Gastroesophageal sphincter (tissue), 4 donors: ENCODE data around the gene ACTL8. TPM values are rescaled to one million over a fixed set of nuclear protein-coding genes. Genes with fewer than 3 reads are reported as not detected.

ENCODE experiments used
- ATAC-seq: fragments of 150-250 bp; one replicate; pipeline ENCODE4 v1.9.1; 2016; ENCODE audit warnings: mild to moderate bottlenecking, moderate library complexity
- H3K27ac ChIP-seq, 4 donors: fragments of 200-600 bp; sonication (generic) in 3 of 4; 1 replicate in 3 of 4; 2 replicates in 1 of 4; pipeline ENCODE4 v1.5.1; 2016 to 2019
- H3K27me3 ChIP-seq: fragments of 200-600 bp; sonication (generic); one replicate; pipeline ENCODE4 v1.5.1; 2019
- H3K36me3 ChIP-seq, 2 donors: fragments of 200-600 bp; sonication (generic); one replicate each; pipeline ENCODE4 v1.5.1; 2019; ENCODE audit warnings: control low read depth in 1 of 2
- H3K4me1 ChIP-seq, 3 donors: fragments of 200-600 bp; sonication (generic); 1 replicate in 2 of 3; 2 replicates in 1 of 3; pipeline ENCODE4 v1.5.1; 2016 to 2019; ENCODE audit warnings: control low read depth in 2 of 3
- H3K4me3 ChIP-seq, 2 donors: fragments of 200-600 bp; sonication (generic); one replicate each; pipeline ENCODE4 v1.5.1; 2019; ENCODE audit warnings: mild to moderate bottlenecking in 1 of 2, moderate library complexity in 1 of 2
- H3K9me3 ChIP-seq, 3 donors: fragments of 200-600 bp; sonication (generic); one replicate each; pipeline ENCODE4 v1.5.1; 2017 to 2019; ENCODE audit warnings: control low read depth in 2 of 3
- CTCF ChIP-seq, 4 experiments: fragments of 200-600 bp in 2 of 4; fragments of 450-650 bp in 2 of 4; sonication (generic) in 1 of 4; IDR thresholded peaks; one replicate each; pipeline ENCODE4 v1.5.1; 2017 to 2019; ENCODE audit warnings: antibody characterized with exemption in 4 of 4, mild to moderate bottlenecking in 2 of 4, moderate library complexity in 2 of 4
- EP300 ChIP-seq: sonication (generic); formaldehyde crosslinking; IDR thresholded peaks from one replicate; pipeline ENCODE4 v1.6.1; 2017; ENCODE audit warnings: antibody characterized with exemption, mild to moderate bottlenecking
- POLR2A ChIP-seq, 2 donors: fragments of 450-650 bp; IDR thresholded peaks; one replicate each; pipeline ENCODE4 v1.6.1; 2017; ENCODE audit warnings: antibody characterized with exemption in 2 of 2, mild to moderate bottlenecking in 2 of 2, moderate library complexity in 1 of 2
- POLR2AphosphoS5 ChIP-seq: sonication (generic); formaldehyde crosslinking; IDR thresholded peaks from one replicate; pipeline ENCODE4 v1.6.1; 2017; ENCODE audit warnings: antibody characterized with exemption
- WGBS, 2 donors: methylation state at CpG; one replicate each; pipeline ENCODE4 v1.1.5; 2018; ENCODE audit warnings: low coverage in 1 of 2; 5-methylcytosine and 5-hydroxymethylcytosine counted together
- total RNA-seq, 4 donors: library from RNA; depleted of rRNA; stranded (reverse); fragments of >200 nt; gene quantifications; one replicate each; pipeline ENCODE4 v1.1.0, GENCODE V29; 2016

Gene ACTL8
- total RNA-seq, 4 donors from 2014 or later = not detected

GRCh38 chr1:17860812-17861211 lies 105.7 kb downstream of the ACTL8 start:
- no peaks in the 10 kb centered on the region for H3K4me1 ChIP-seq
- no peak overlapping the region for H3K4me3 ChIP-seq
- no peaks in the 10 kb centered on the region for H3K36me3 ChIP-seq
- H3K27me3 ChIP-seq = peaks cover 33% of the 10 kb centered on the region
- WGBS, 2 donors = 70 to 84% methylated on average over 1 of the region's 1 CpG
- H3K9me3 ChIP-seq = no peaks in the 10 kb centered on the region
- ATAC-seq = no peak
- no peak for TF ChIP-seq CTCF (IDR thresholded peaks at IDR 0.05)
- TF ChIP-seq POLR2A (IDR thresholded peaks at IDR 0.05) = no peak
- TF ChIP-seq EP300 = no peak
- no peak for TF ChIP-seq POLR2AphosphoS5
- no peak overlapping the region for H3K27ac ChIP-seq

- peaks cover 30% of the 10 kb centered on the region for H3K27me3 ChIP-seq
- no peak overlapping the region for H3K27ac ChIP-seq
- no peaks in the 10 kb centered on the region for H3K9me3 ChIP-seq
- no peak for ATAC-seq
- H3K36me3 ChIP-seq = no peaks in the 10 kb centered on the region
- 6 to 19% methylated on average over 2 to 3 of the region's 3 CpGs for WGBS, 2 donors
- H3K4me3 ChIP-seq = no peak overlapping the region
- H3K4me1 ChIP-seq = no peaks in the 10 kb centered on the region
- TF ChIP-seq EP300 = no peak
- no peak for TF ChIP-seq POLR2A (IDR thresholded peaks at IDR 0.05)
- TF ChIP-seq POLR2AphosphoS5 = no peak
- TF ChIP-seq CTCF (IDR thresholded peaks at IDR 0.05) = no peak
Measured at GRCh38 chr1:17861685-17862084, 106.6 kb downstream of the ACTL8 start.

DNA sequence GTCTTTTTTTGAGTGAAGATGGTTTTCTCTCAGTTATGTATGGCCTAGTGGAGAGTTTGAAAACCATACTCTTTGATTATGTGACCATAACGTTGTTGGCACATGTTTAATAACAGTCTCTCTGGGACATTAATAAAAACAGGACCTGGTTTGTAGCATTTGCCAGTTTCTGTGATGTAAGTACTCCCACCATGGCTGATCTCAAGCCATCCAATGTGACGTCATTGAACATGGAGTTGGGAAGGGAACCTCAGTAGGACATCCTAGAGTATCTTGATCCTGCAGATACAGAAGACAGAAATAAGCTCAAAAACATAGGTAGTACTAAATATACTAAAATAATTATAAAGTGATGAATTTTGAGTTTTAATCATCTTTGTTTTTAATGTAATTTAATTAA lies 107.0 kb downstream of the ACTL8 start:
- Histone ChIP-seq H3K27me3 (peaks cover 30% of the 10 kb centered on the region), H3K36me3 (no peaks in the 10 kb centered on the region), H3K4me3 (no peak overlapping the region), H3K9me3 (peaks cover 0 to 1% (median 0%) of the 10 kb centered on the region in 3 donors), H3K4me1 (no peaks in the 10 kb centered on the region), H3K27ac (no peak overlapping the region)
- TF ChIP-seq POLR2A (IDR thresholded peaks at IDR 0.05) = no peak
- TF ChIP-seq CTCF (IDR thresholded peaks at IDR 0.05) = no peak
- TF ChIP-seq POLR2AphosphoS5 = no peak
- no peak for TF ChIP-seq EP300
- 65 to 66% methylated on average over 2 of the region's 2 CpGs for WGBS, 2 donors
- no peak for ATAC-seq

GRCh38 chr1:17865912-17866739 lies 111.0 kb downstream of the ACTL8 start:
- Histone ChIP-seq H3K27me3 (peaks cover 17% of the 10 kb centered on the region), H3K36me3 (no peaks in the 10 kb centered on the region), H3K4me1 (no peaks in the 10 kb centered on the region), H3K27ac (no peak overlapping the region), H3K4me3 (no peak overlapping the region), H3K9me3 (peaks cover 0 to 12% (median 0%) of the 10 kb centered on the region in 3 donors)
- no peak for TF ChIP-seq CTCF (IDR thresholded peaks at IDR 0.05)
- WGBS, 2 donors = 55 to 73% methylated on average over 4 to 9 of the region's 9 CpGs
- ATAC-seq = no peak

DNA sequence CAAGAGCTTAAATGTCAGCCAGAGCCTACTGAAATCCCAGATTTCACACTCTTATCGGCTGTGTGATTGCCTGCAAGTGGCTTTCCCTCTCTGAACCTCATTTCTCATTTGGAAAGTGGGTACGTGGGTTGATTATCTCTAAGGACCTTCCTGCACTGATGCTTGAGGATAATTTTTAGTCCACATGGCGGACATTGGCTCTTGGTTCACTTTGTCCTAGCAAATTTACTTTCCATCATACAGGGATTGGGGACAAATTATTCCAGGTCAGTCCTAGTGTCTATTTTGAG lies 111.6 kb downstream of the ACTL8 start:
- no peak overlapping the region for H3K27ac ChIP-seq
- ATAC-seq = no peak
- peaks cover 0 to 12% (median 0%) of the 10 kb centered on the region in 3 donors for H3K9me3 ChIP-seq
- peaks cover 17% of the 10 kb centered on the region for H3K27me3 ChIP-seq
- H3K4me1 ChIP-seq = no peaks in the 10 kb centered on the region
- no peak for TF ChIP-seq EP300
- no peak for TF ChIP-seq POLR2A (IDR thresholded peaks at IDR 0.05)
- no peak for TF ChIP-seq POLR2AphosphoS5
- no peak for TF ChIP-seq CTCF (IDR thresholded peaks at IDR 0.05)
- 69 to 71% methylated on average over 2 to 3 of the region's 3 CpGs for WGBS, 2 donors
- H3K4me3 ChIP-seq = no peak overlapping the region
- no peaks in the 10 kb centered on the region for H3K36me3 ChIP-seq
